Measurements from ENCODE around the gene ASAH2B.
"Not testable (repeated sequence)": the region's sequence is repeated elsewhere in the genome, so short reads cannot be mapped to it uniquely, and the experiment has no call there.

The ASAH2B gene

GRCh38 chr10:50739618-50740292, at the start of gene ASAH2B:
Gene ASAH2B (plus strand): TSS chr10:50739936. CDS start chr10:50745131, 5,195 bp downstream.
- no peak for DNase-seq (ENCODE audit: low read depth, low spot score)

- DNase-seq (ENCODE audit: low read depth, low spot score) = not testable (repeated sequence)
Observed at GRCh38 chr10:50697819-50698218, 41.9 kb upstream of the ASAH2B start.

GRCh38 chr10:50701947-50702346, 37.8 kb upstream of the ASAH2B start:
- not testable (repeated sequence) for DNase-seq (ENCODE audit: low read depth, low spot score)

GRCh38 chr10:50702997-50703396, 36.7 kb upstream of the ASAH2B start:
- not testable (repeated sequence) for DNase-seq (ENCODE audit: low read depth, low spot score)

- not testable (repeated sequence) for DNase-seq (ENCODE audit: low read depth, low spot score)
Observed at GRCh38 chr10:50704436-50705079, 35.2 kb upstream of the ASAH2B start.

GRCh38 chr10:50706006-50706405, 33.7 kb upstream of the ASAH2B start:
- DNase-seq (ENCODE audit: low read depth, low spot score) = not testable (repeated sequence)

- DNase-seq (ENCODE audit: low read depth, low spot score) = not testable (repeated sequence)
Observed at GRCh38 chr10:50710241-50710640, 29.5 kb upstream of the ASAH2B start.

- DNase-seq (ENCODE audit: low read depth, low spot score) = not testable (repeated sequence)
Observed at GRCh38 chr10:50723812-50724211, 15.9 kb upstream of the ASAH2B start.

- DNase-seq (ENCODE audit: low read depth, low spot score) = not testable (repeated sequence)
Observed at GRCh38 chr10:50728112-50728511, 11.6 kb upstream of the ASAH2B start.

GRCh38 chr10:50738987-50739617, 634 bp upstream of the ASAH2B start:
- DNase-seq (ENCODE audit: low read depth, low spot score) = not testable (repeated sequence)

GRCh38 chr10:50740293-50740648, 535 bp downstream of the ASAH2B start:
- no peak for DNase-seq (ENCODE audit: low read depth, low spot score)

- not testable (repeated sequence) for DNase-seq (ENCODE audit: low read depth, low spot score)
Observed at GRCh38 chr10:50742820-50743219, 3.1 kb downstream of the ASAH2B start.

- DNase-seq (ENCODE audit: low read depth, low spot score) = not testable (repeated sequence)
Observed at GRCh38 chr10:50766774-50767513, 27.2 kb downstream of the ASAH2B start.

- DNase-seq (ENCODE audit: low read depth, low spot score) = not testable (repeated sequence)
Observed at GRCh38 chr10:50772042-50772441, 32.3 kb downstream of the ASAH2B start.

GRCh38 chr10:50774868-50775267, 35.1 kb downstream of the ASAH2B start:
- DNase-seq (ENCODE audit: low read depth, low spot score) = not testable (repeated sequence)

GRCh38 chr10:50780036-50780435, 40.3 kb downstream of the ASAH2B start:
- DNase-seq (ENCODE audit: low read depth, low spot score) = not testable (repeated sequence)

GRCh38 chr10:50782017-50782416, 42.3 kb downstream of the ASAH2B start:
- DNase-seq (ENCODE audit: low read depth, low spot score) = not testable (repeated sequence)

GRCh38 chr10:50787962-50788361, 48.2 kb downstream of the ASAH2B start:
- not testable (repeated sequence) for DNase-seq (ENCODE audit: low read depth, low spot score)

GRCh38 chr10:50788951-50789945, 49.5 kb downstream of the ASAH2B start:
- peak; percentile 23 for DNase-seq (ENCODE audit: low read depth, low spot score)

- DNase-seq (ENCODE audit: low read depth, low spot score) = no peak
Observed at GRCh38 chr10:50794490-50794889, 54.8 kb downstream of the ASAH2B start.

- DNase-seq (ENCODE audit: low read depth, low spot score) = no peak
Observed at GRCh38 chr10:50796693-50797092, 57.0 kb downstream of the ASAH2B start.

Data from iPS DF 19.7 (cell line).